Suprapubic skin (tissue), 4 donors: ENCODE results near the gene CD9. TPM values are rescaled to one million over a fixed set of nuclear protein-coding genes. Genes with fewer than 3 reads are reported as not detected.

Experiments used
- DNase-seq, 2 donors: peaks; one replicate each; pipeline ENCODE4 v3.0.0-alpha.2; 2019; ENCODE audit warnings: low spot score in 2 of 2
- H3K27ac ChIP-seq: fragments of 200-600 bp; sonication (generic); one replicate; pipeline ENCODE4 v1.5.1; 2019
- H3K27me3 ChIP-seq: fragments of 200-600 bp; sonication (generic); one replicate; pipeline ENCODE4 v1.5.1; 2019
- H3K36me3 ChIP-seq: fragments of 200-600 bp; sonication (generic); one replicate; pipeline ENCODE4 v1.5.1; 2019
- H3K4me1 ChIP-seq: fragments of 200-600 bp; sonication (generic); one replicate; pipeline ENCODE4 v1.5.1; 2019
- H3K4me3 ChIP-seq: fragments of 200-600 bp; sonication (generic); one replicate; pipeline ENCODE4 v1.5.1; 2019; ENCODE audit warnings: mild to moderate bottlenecking
- H3K9me3 ChIP-seq: fragments of 200-600 bp; sonication (generic); one replicate; pipeline ENCODE4 v1.5.1; 2019
- EP300 ChIP-seq: sonication (generic); formaldehyde crosslinking; IDR thresholded peaks from one replicate; pipeline ENCODE4 v1.6.1; 2017; ENCODE audit warnings: antibody characterized with exemption
- POLR2A ChIP-seq, 2 donors: fragments of 450-650 bp; IDR thresholded peaks; one replicate each; pipeline ENCODE4 v1.6.1; 2017; ENCODE audit warnings: antibody characterized with exemption in 2 of 2, mild to moderate bottlenecking in 2 of 2, moderate library complexity in 2 of 2
- POLR2AphosphoS5 ChIP-seq, 3 donors: sonication (generic); formaldehyde crosslinking; IDR thresholded peaks; one replicate each; pipeline ENCODE4 v1.6.1; 2017; ENCODE audit warnings: antibody characterized with exemption in 3 of 3
- WGBS: methylation state at CpG from one replicate; pipeline ENCODE4 v1.1.5; 2018; 5-methylcytosine and 5-hydroxymethylcytosine counted together
- total RNA-seq, 4 donors: library from RNA; depleted of rRNA; stranded (reverse); fragments of >200 nt; gene quantifications; one replicate each; pipeline ENCODE4 v1.1.0, GENCODE V29; 2016
- TF ChIP-seq, protein P1 (sequence below), 2 donors: fragments of 200-600 bp in 1 of 2; fragments of 450-650 bp in 1 of 2; sonication (generic) in 1 of 2; IDR thresholded peaks; one replicate each; pipeline ENCODE4 v1.5.1; 2016 to 2019; ENCODE audit warnings: antibody characterized with exemption in 2 of 2, mild to moderate bottlenecking in 1 of 2, moderate library complexity in 1 of 2

Gene CD9
- total RNA-seq, 4 donors from 2014 or later = 420 to 548 (median 475) TPM

DNA sequence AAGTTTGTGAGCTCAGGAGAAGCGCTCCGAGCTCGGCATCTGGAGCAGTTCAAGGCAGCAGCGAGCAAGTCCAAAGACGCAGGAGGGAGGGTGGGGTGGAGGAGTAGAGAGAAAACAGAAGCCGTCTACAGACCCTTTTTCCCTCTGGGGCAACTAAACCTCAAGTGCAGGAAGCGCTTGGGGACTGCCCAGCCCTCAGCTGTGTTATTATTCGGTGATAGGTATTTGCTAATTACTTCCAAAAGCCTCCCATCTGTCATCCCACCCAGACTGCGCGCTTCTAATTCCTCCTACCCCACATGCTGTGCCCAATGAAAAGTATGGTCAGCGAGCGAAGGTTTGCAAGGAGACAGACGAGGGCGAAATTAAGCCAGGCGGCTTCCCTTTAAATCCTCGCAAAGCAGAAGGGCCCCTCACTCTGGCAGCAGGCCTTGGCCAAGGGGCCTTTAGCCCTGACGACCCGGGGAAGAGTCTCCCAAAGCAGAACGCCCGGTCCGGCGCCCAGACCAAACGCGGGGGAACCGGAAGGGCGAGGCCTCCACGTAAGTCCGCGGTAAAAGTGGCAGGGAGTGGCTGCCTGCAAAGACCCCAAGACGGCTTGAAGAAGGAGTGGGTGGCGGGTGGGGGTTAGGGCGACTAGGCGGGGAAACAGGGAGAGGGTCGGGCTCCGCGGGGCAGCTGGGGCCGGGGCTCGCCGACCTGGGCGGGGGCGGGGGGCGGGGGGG, 507 bp upstream of the CD9 start:
- Histone ChIP-seq H3K4me1 (peaks cover 72% of the 10 kb centered on the region), H3K36me3 (no peaks in the 10 kb centered on the region), H3K4me3 (peak overlapping the region; percentile 100), H3K9me3 (no peaks in the 10 kb centered on the region), H3K27me3 (no peaks in the 10 kb centered on the region), H3K27ac (peak overlapping the region; percentile 99)
- TF ChIP-seq, protein P1, sequence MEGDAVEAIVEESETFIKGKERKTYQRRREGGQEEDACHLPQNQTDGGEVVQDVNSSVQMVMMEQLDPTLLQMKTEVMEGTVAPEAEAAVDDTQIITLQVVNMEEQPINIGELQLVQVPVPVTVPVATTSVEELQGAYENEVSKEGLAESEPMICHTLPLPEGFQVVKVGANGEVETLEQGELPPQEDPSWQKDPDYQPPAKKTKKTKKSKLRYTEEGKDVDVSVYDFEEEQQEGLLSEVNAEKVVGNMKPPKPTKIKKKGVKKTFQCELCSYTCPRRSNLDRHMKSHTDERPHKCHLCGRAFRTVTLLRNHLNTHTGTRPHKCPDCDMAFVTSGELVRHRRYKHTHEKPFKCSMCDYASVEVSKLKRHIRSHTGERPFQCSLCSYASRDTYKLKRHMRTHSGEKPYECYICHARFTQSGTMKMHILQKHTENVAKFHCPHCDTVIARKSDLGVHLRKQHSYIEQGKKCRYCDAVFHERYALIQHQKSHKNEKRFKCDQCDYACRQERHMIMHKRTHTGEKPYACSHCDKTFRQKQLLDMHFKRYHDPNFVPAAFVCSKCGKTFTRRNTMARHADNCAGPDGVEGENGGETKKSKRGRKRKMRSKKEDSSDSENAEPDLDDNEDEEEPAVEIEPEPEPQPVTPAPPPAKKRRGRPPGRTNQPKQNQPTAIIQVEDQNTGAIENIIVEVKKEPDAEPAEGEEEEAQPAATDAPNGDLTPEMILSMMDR (IDR thresholded peaks at IDR 0.05) = no peak
- TF ChIP-seq POLR2A (IDR thresholded peaks at IDR 0.05) (no peak), POLR2AphosphoS5 (IDR thresholded peaks at IDR 0.05) (no peak), EP300 (no peak)
- 10% methylated on average over 12 of the region's 42 CpGs for WGBS
- DNase-seq = no peak

DNA sequence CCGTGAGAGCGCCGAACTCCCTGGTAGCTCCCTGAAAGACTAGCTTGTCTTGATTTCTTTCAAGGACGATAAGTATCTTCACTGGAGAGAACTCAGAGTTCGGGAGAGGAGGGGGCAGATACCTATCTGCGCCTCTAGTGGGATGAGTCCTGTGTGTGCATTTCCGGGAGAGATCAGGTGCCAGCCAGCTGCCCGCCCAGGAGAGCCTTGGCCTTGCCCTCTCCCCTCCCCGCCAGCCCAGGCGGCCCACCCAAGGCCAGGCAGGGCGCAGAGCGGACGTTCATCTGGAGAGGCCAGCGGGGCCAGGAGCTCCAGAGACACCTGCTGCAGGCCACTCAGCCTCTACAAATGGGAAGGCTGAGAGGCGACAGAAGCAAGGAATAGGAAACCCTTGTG, 1.0 kb downstream of the CD9 start:
- Histone ChIP-seq H3K4me1 (peaks cover 77% of the 10 kb centered on the region), H3K4me3 (peak overlapping the region; percentile 100), H3K9me3 (no peaks in the 10 kb centered on the region), H3K36me3 (no peaks in the 10 kb centered on the region), H3K27me3 (no peaks in the 10 kb centered on the region), H3K27ac (peak overlapping the region; percentile 99)
- no peak for DNase-seq
- WGBS = 54% methylated on average over 7 of the region's 15 CpGs
- TF ChIP-seq, protein P1 (IDR thresholded peaks at IDR 0.05) = no peak
- no peak for TF ChIP-seq EP300
- TF ChIP-seq POLR2AphosphoS5 (IDR thresholded peaks at IDR 0.05) = no peak
- TF ChIP-seq POLR2A (IDR thresholded peaks at IDR 0.05) = no peak

DNA sequence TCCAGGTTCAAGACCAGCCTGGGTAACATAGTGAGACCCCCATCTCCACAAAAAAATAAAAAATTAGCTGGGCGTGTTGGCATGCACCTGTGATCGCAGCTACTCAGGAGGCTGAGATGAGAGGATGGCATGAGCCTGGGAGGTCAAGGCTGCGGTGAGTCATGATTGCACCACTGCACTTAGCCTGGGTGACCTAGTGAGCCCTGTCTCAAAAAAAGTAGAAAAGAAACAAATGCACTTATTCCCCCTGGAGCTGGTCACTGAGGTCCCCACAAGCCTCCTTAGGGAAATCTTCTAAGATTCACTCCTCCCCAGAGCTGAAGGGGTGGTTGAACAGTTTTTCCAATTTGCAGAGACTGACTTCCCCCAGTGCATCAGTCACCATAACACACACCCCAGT, 1.6 kb downstream of the CD9 start:
- H3K27me3 ChIP-seq = no peaks in the 10 kb centered on the region
- TF ChIP-seq, protein P1 (IDR thresholded peaks at IDR 0.05) = no peak
- TF ChIP-seq EP300 = no peak
- no peak for TF ChIP-seq POLR2A (IDR thresholded peaks at IDR 0.05)
- TF ChIP-seq POLR2AphosphoS5 (IDR thresholded peaks at IDR 0.05) = no peak
- H3K9me3 ChIP-seq = no peaks in the 10 kb centered on the region
- peak overlapping the region; percentile 100 for H3K4me3 ChIP-seq
- H3K36me3 ChIP-seq = no peaks in the 10 kb centered on the region
- no peak for DNase-seq
- 45% methylated on average over 3 of the region's 3 CpGs for WGBS
- peaks cover 78% of the 10 kb centered on the region for H3K4me1 ChIP-seq
- H3K27ac ChIP-seq = peak overlapping the region; percentile 99

DNA sequence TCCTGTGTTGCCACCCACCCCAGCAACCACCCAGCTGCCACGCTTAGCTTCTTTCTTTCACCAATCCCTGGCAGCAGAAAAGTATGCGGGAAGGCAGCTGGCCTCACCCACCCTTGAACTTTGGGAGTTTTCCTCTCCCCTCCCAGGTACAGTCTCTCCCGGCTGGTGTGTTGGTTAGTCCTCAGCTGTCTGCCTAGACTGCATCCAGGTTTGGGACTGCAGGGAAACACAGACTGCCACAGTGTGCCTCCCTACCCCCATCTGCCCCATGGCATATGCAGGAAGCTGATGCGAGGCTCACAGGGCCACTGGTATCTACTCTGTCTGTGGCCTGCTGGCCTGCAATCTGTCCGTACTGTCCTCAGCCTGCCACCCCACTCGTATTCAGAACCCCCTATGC, 2.1 kb downstream of the CD9 start:
- H3K4me1 ChIP-seq = peaks cover 83% of the 10 kb centered on the region
- H3K27ac ChIP-seq = peak overlapping the region; percentile 99
- no peaks in the 10 kb centered on the region for H3K27me3 ChIP-seq
- no peaks in the 10 kb centered on the region for H3K9me3 ChIP-seq
- WGBS = 27% methylated on average over 6 of the region's 6 CpGs
- DNase-seq = no peak
- no peaks in the 10 kb centered on the region for H3K36me3 ChIP-seq
- H3K4me3 ChIP-seq = peak overlapping the region; percentile 100
- TF ChIP-seq POLR2A (IDR thresholded peaks at IDR 0.05) (no peak), POLR2AphosphoS5 (IDR thresholded peaks at IDR 0.05) (no peak), EP300 (no peak)
- TF ChIP-seq, protein P1 (IDR thresholded peaks at IDR 0.05) = no peak

DNA sequence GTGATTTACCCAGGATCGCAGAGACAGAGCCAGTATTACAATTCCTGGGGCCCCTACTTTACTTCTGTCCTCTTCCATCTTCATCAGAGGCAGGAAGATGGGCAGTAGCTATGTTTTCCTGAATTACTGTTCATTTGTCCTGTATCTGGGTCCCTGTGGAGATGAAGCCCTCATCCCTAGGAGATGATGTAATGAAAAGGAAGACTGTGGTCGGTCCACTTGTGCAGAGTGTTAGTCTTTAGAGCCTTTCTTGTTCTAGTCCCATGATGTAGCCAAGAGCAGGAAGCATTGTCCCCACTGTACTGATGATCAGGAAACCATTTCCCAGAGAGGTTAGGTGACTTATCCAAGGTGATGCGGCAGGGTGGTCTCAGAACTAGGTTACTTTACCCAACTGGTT, 2.6 kb downstream of the CD9 start:
- peak overlapping the region; percentile 100 for H3K4me3 ChIP-seq
- peaks cover 86% of the 10 kb centered on the region for H3K4me1 ChIP-seq
- no peaks in the 10 kb centered on the region for H3K9me3 ChIP-seq
- 54% methylated on average over 3 of the region's 3 CpGs for WGBS
- H3K27ac ChIP-seq = peak overlapping the region; percentile 99
- no peaks in the 10 kb centered on the region for H3K27me3 ChIP-seq
- H3K36me3 ChIP-seq = no peaks in the 10 kb centered on the region
- TF ChIP-seq, protein P1 (IDR thresholded peaks at IDR 0.05) = no peak
- no peak for TF ChIP-seq POLR2A (IDR thresholded peaks at IDR 0.05)
- no peak for TF ChIP-seq POLR2AphosphoS5 (IDR thresholded peaks at IDR 0.05)
- no peak for TF ChIP-seq EP300
- DNase-seq = no peak
